ENCODE data around the gene TEX19.

The TEX19 gene

GRCh38 chr17:82334622-82335394 is 24.2 kb upstream of the TEX19 start:
- H3K18ac ChIP-seq (ENCODE audit: low read depth in 1 of 2, low read length in 2 of 2) = peak overlapping the region; percentile 59 to 80
- H3K79me1 ChIP-seq (replicated peaks; ENCODE audit: low read length, poor library complexity, severe bottlenecking) = no peaks in the 10 kb centered on the region
- 78% methylated on average over 14 of the region's 16 CpGs for WGBS
- H3K4me1 ChIP-seq (ENCODE audit: control insufficient read depth, insufficient read depth, low read depth, low read length) = peaks cover 62% of the 10 kb centered on the region
- no peak overlapping the region for H2BK5ac ChIP-seq (ENCODE audit: low read depth, low read length, poor library complexity, severe bottlenecking)
- peaks cover 0 to 3% of the 10 kb centered on the region in 2 experiments for H3K36me3 ChIP-seq (ENCODE audit: control insufficient read depth in 1 of 2, insufficient read depth in 2 of 2, low read depth in 1 of 2, low read length in 2 of 2)
- peak overlapping the region; percentile 74 for H2BK15ac ChIP-seq (ENCODE audit: low read depth, poor library complexity, severe bottlenecking)
- no peak overlapping the region for H2AK5ac ChIP-seq (ENCODE audit: low read length, severe bottlenecking)
- H2BK12ac ChIP-seq (ENCODE audit: low read length in 2 of 2) = peak overlapping the region; percentile 1 to 74
- peak overlapping the region in 1 of 2 experiments; percentile 83 for H3K14ac ChIP-seq (ENCODE audit: low read length in 2 of 2)
- H2AFZ ChIP-seq (ENCODE audit: low read depth, low read length) = peak overlapping the region; percentile 57
- H3K4me2 ChIP-seq (ENCODE audit: low read length, poor library complexity, severe bottlenecking) = peak overlapping the region; percentile 68
- peak; percentile 57 for DNase-seq
- peak overlapping the region; percentile 94 to 95 for H3K4ac ChIP-seq (ENCODE audit: low read depth in 1 of 2, low read length in 2 of 2)
- H3K9ac ChIP-seq (ENCODE audit: low read length) = peak overlapping the region; percentile 73
- no peaks in the 10 kb centered on the region for H3K27me3 ChIP-seq (ENCODE audit: control insufficient read depth in 1 of 2, insufficient read depth in 1 of 2, low read length in 2 of 2)
- H4K8ac ChIP-seq (ENCODE audit: low read length) = peak overlapping the region; percentile 89
- H2BK120ac ChIP-seq (ENCODE audit: low read depth, low read length) = peak overlapping the region; percentile 57
- H3K4me3 ChIP-seq (ENCODE audit: insufficient read depth in 1 of 2, low read depth in 1 of 2, low read length in 2 of 2) = peak overlapping the region in 1 of 2 experiments; percentile 88
- H4K91ac ChIP-seq (ENCODE audit: low read length) = peak overlapping the region; percentile 87
- H3K9me3 ChIP-seq (ENCODE audit: control insufficient read depth, low read length) = no peaks in the 10 kb centered on the region
- no peak overlapping the region for H3K27ac ChIP-seq (ENCODE audit: low read length, poor library complexity, severe bottlenecking)
- H3K23ac ChIP-seq (ENCODE audit: low read length in 2 of 2) = peak overlapping the region in 1 of 2 experiments; percentile 18

GRCh38 chr17:82338858-82339633 is 20.0 kb upstream of the TEX19 start:
- peak overlapping the region; percentile 94 for H4K8ac ChIP-seq (ENCODE audit: low read length)
- H3K79me1 ChIP-seq (replicated peaks; ENCODE audit: low read length, poor library complexity, severe bottlenecking) = no peaks in the 10 kb centered on the region
- H3K27ac ChIP-seq (ENCODE audit: low read length, poor library complexity, severe bottlenecking) = peak overlapping the region; percentile 61
- H3K14ac ChIP-seq (ENCODE audit: low read length in 2 of 2) = no peak overlapping the region
- H3K18ac ChIP-seq (ENCODE audit: low read depth in 1 of 2, low read length in 2 of 2) = peak overlapping the region; percentile 75 to 97
- H3K4ac ChIP-seq (ENCODE audit: low read depth in 1 of 2, low read length in 2 of 2) = peak overlapping the region; percentile 65 to 74
- H3K23ac ChIP-seq (ENCODE audit: low read length in 2 of 2) = peak overlapping the region in 1 of 2 experiments; percentile 77
- H3K9ac ChIP-seq (ENCODE audit: low read length) = peak overlapping the region; percentile 76
- H4K91ac ChIP-seq (ENCODE audit: low read length) = peak overlapping the region; percentile 96
- peak overlapping the region; percentile 98 to 99 for H2BK12ac ChIP-seq (ENCODE audit: low read length in 2 of 2)
- H2BK120ac ChIP-seq (ENCODE audit: low read depth, low read length) = peak overlapping the region; percentile 77
- peaks cover 29% of the 10 kb centered on the region for H3K4me1 ChIP-seq (ENCODE audit: control insufficient read depth, insufficient read depth, low read depth, low read length)
- peak overlapping the region; percentile 67 for H2BK15ac ChIP-seq (ENCODE audit: low read depth, poor library complexity, severe bottlenecking)
- H2AFZ ChIP-seq (ENCODE audit: low read depth, low read length) = peak overlapping the region; percentile 83
- H2BK5ac ChIP-seq (ENCODE audit: low read depth, low read length, poor library complexity, severe bottlenecking) = peak overlapping the region; percentile 5
- peak overlapping the region; percentile 65 for H3K4me2 ChIP-seq (ENCODE audit: low read length, poor library complexity, severe bottlenecking)
- H3K36me3 ChIP-seq (ENCODE audit: control insufficient read depth in 1 of 2, insufficient read depth in 2 of 2, low read depth in 1 of 2, low read length in 2 of 2) = peaks cover 0 to 3% of the 10 kb centered on the region in 2 experiments
- H3K9me3 ChIP-seq (ENCODE audit: control insufficient read depth, low read length) = no peaks in the 10 kb centered on the region
- DNase-seq = peak; percentile 74
- 21% methylated on average over 29 of the region's 29 CpGs for WGBS
- H3K4me3 ChIP-seq (ENCODE audit: insufficient read depth in 1 of 2, low read depth in 1 of 2, low read length in 2 of 2) = peak overlapping the region; percentile 29 to 75
- peaks cover 0 to 12% of the 10 kb centered on the region in 2 experiments for H3K27me3 ChIP-seq (ENCODE audit: control insufficient read depth in 1 of 2, insufficient read depth in 1 of 2, low read length in 2 of 2)
- peak overlapping the region; percentile 14 for H2AK5ac ChIP-seq (ENCODE audit: low read length, severe bottlenecking)

GRCh38 chr17:82339634-82340580 is 19.1 kb upstream of the TEX19 start:
- Histone ChIP-seq H3K27me3 (ENCODE audit: control insufficient read depth in 1 of 2, insufficient read depth in 1 of 2, low read length in 2 of 2) (peaks cover 0 to 12% of the 10 kb centered on the region in 2 experiments), H2BK15ac (ENCODE audit: low read depth, poor library complexity, severe bottlenecking) (peak overlapping the region; percentile 67), H3K36me3 (ENCODE audit: control insufficient read depth in 1 of 2, insufficient read depth in 2 of 2, low read depth in 1 of 2, low read length in 2 of 2) (peaks cover 0 to 3% of the 10 kb centered on the region in 2 experiments), H3K4me2 (ENCODE audit: low read length, poor library complexity, severe bottlenecking) (peak overlapping the region; percentile 63), H2BK12ac (ENCODE audit: low read length in 2 of 2) (peak overlapping the region; percentile 98 to 99), H2AFZ (ENCODE audit: low read depth, low read length) (peak overlapping the region; percentile 83), H3K18ac (ENCODE audit: low read depth in 1 of 2, low read length in 2 of 2) (peak overlapping the region; percentile 75 to 97), H4K8ac (ENCODE audit: low read length) (peak overlapping the region; percentile 94), H4K91ac (ENCODE audit: low read length) (peak overlapping the region; percentile 96), H3K9me3 (ENCODE audit: control insufficient read depth, low read length) (no peaks in the 10 kb centered on the region), H3K23ac (ENCODE audit: low read length in 2 of 2) (peak overlapping the region in 1 of 2 experiments; percentile 77), H2AK5ac (ENCODE audit: low read length, severe bottlenecking) (no peak overlapping the region), H2BK120ac (ENCODE audit: low read depth, low read length) (peak overlapping the region; percentile 77), H3K4ac (ENCODE audit: low read depth in 1 of 2, low read length in 2 of 2) (peak overlapping the region; percentile 65 to 74), H3K4me1 (ENCODE audit: control insufficient read depth, insufficient read depth, low read depth, low read length) (peaks cover 20% of the 10 kb centered on the region), H3K14ac (ENCODE audit: low read length in 2 of 2) (no peak overlapping the region), H3K9ac (ENCODE audit: low read length) (peak overlapping the region; percentile 76), H3K4me3 (ENCODE audit: insufficient read depth in 1 of 2, low read depth in 1 of 2, low read length in 2 of 2) (peak overlapping the region in 1 of 2 experiments; percentile 75), H2BK5ac (ENCODE audit: low read depth, low read length, poor library complexity, severe bottlenecking) (no peak overlapping the region), H3K27ac (ENCODE audit: low read length, poor library complexity, severe bottlenecking) (peak overlapping the region; percentile 50), H3K79me1 (replicated peaks; ENCODE audit: low read length, poor library complexity, severe bottlenecking) (no peaks in the 10 kb centered on the region)
- DNase-seq = no peak
- WGBS = 74% methylated on average over 6 of the region's 10 CpGs
